ENCODE data around the gene SRPX.

- TF ChIP-seq CTCF (IDR thresholded peaks at IDR 0.05) (no peak), POLR2A (IDR thresholded peaks at IDR 0.05; ENCODE audit: low read depth) (no peak), POLR2AphosphoS5 (IDR thresholded peaks at IDR 0.05) (no peak)
Observed at GRCh38 chrX:38106991-38107655, 113.5 kb downstream of the SRPX start.

Measured in esophagus muscularis mucosa (tissue), 3 donors.